Neural cell (in vitro differentiated cells): Measurements from ENCODE around the gene PPIF. TPM values are rescaled to one million over a fixed set of nuclear protein-coding genes. Genes with fewer than 3 reads are reported as not detected.
"Not testable (repeated sequence)": the region's sequence is repeated elsewhere in the genome, so short reads cannot be mapped to it uniquely, and the experiment has no call there.

ENCODE experiments used
- H2AFZ ChIP-seq: fragments of 200-600, 300-800 bp; sonication (generic), shearing (Covaris generic); 2 replicates; pipeline ENCODE4 v1.6.0; 2014; ENCODE audit warnings: low read depth, mild to moderate bottlenecking, antibody characterized with exemption, low read length, moderate library complexity
- H3F3A ChIP-seq: fragments of 200-600 bp; shearing (Covaris generic); 2 replicates; pipeline ENCODE4 v1.6.1; 2016; ENCODE audit warnings: mild to moderate bottlenecking, moderate library complexity, mixed read lengths, antibody characterized with exemption, low read length; ENCODE audit not compliant: insufficient read depth, poor library complexity, severe bottlenecking
- H3K27ac ChIP-seq: fragments of 200-600, 300-800 bp; sonication (generic), shearing (Covaris generic); 2 replicates; pipeline ENCODE4 v1.5.1; 2014; ENCODE audit warnings: mild to moderate bottlenecking, low read length, moderate library complexity
- H3K27me3 ChIP-seq: fragments of 300-800, 200-600 bp; sonication (generic), shearing (Covaris generic); 2 replicates; pipeline ENCODE4 v1.6.0; 2014; ENCODE audit warnings: mild to moderate bottlenecking, low read depth, low read length, moderate library complexity; ENCODE audit not compliant: insufficient read depth
- H3K36me3 ChIP-seq: fragments of 300-800, 200-600 bp; sonication (generic), shearing (Covaris generic); 2 replicates; pipeline ENCODE4 v1.5.1; 2014; ENCODE audit warnings: mild to moderate bottlenecking, antibody characterized with exemption, low read length, moderate library complexity; ENCODE audit not compliant: insufficient read depth
- H3K4me2 ChIP-seq: fragments of 300-800, 200-600 bp; sonication (generic), shearing (Covaris generic); 2 replicates; pipeline ENCODE4 v1.6.0; 2014; ENCODE audit warnings: mild to moderate bottlenecking, low read length
- H3K4me3 ChIP-seq: fragments of 300-800, 200-600 bp; sonication (generic), shearing (Covaris generic); 2 replicates; pipeline ENCODE4 v1.5.1; 2014; ENCODE audit warnings: mild to moderate bottlenecking, low read length, moderate library complexity
- H3K79me2 ChIP-seq: fragments of 200-600 bp; shearing (Covaris generic); replicated peaks from 2 replicates; pipeline ENCODE4 v1.6.0; 2014; ENCODE audit warnings: mild to moderate bottlenecking, low read length, moderate library complexity; ENCODE audit not compliant: insufficient read depth
- H3K9ac ChIP-seq: fragments of 300-800, 200-600 bp; sonication (generic), shearing (Covaris generic); 2 replicates; pipeline ENCODE4 v1.6.1; 2016; ENCODE audit warnings: mild to moderate bottlenecking, low read length, mixed read lengths
- H3K9me2 ChIP-seq: fragments of 200-600 bp; shearing (Covaris generic); 2 replicates; pipeline ENCODE4 v1.6.1; 2016; ENCODE audit warnings: mild to moderate bottlenecking, low read length, mixed read lengths; ENCODE audit not compliant: insufficient read depth
- H3K9me3 ChIP-seq: fragments of 200-600, 300-800 bp; sonication (generic), shearing (Covaris generic); 2 replicates; pipeline ENCODE4 v1.6.1; 2016; ENCODE audit warnings: mild to moderate bottlenecking, mixed run types, low read length, moderate library complexity, mixed read lengths
- H4K20me1 ChIP-seq: fragments of 200-600 bp; shearing (Covaris generic); 2 replicates; pipeline ENCODE4 v1.6.1; 2016; ENCODE audit warnings: mild to moderate bottlenecking, mixed run types; ENCODE audit not compliant: insufficient read depth
- EP300 ChIP-seq: fragments of 450-650 bp; conservative IDR thresholded peaks from 2 replicates; pipeline ENCODE4 v1.6.1; 2014; ENCODE audit warnings: antibody characterized with exemption, mild to moderate bottlenecking, moderate library complexity; ENCODE audit not compliant: poor library complexity, severe bottlenecking
- EZH2 ChIP-seq: fragments of 200-600, 300-800 bp; shearing (Covaris generic), sonication (generic); IDR thresholded peaks from 2 replicates; pipeline ENCODE4 v1.6.1; 2014; ENCODE audit warnings: antibody characterized with exemption, low read length, borderline replicate concordance, mild to moderate bottlenecking; ENCODE audit not compliant: insufficient read depth, poor library complexity, severe bottlenecking
- MXI1 ChIP-seq: fragments of 450-650 bp; conservative IDR thresholded peaks from 2 replicates; pipeline ENCODE4 v1.6.1; 2014; ENCODE audit warnings: antibody characterized with exemption, mild to moderate bottlenecking; ENCODE audit not compliant: poor library complexity, severe bottlenecking
- POLR2AphosphoS5 ChIP-seq: IDR thresholded peaks from 2 replicates; pipeline ENCODE4 v1.6.1; 2012
- RAD21 ChIP-seq: fragments of 450-650 bp; conservative IDR thresholded peaks from 2 replicates; pipeline ENCODE4 v1.6.1; 2014; ENCODE audit warnings: antibody characterized with exemption, mild to moderate bottlenecking, moderate library complexity
- SMC3 ChIP-seq: fragments of 450-650 bp; conservative IDR thresholded peaks from 2 replicates; pipeline ENCODE4 v1.6.1; 2014; ENCODE audit warnings: antibody characterized with exemption, mild to moderate bottlenecking, moderate library complexity; ENCODE audit not compliant: poor library complexity
- TAF1 ChIP-seq: IDR thresholded peaks from 2 replicates; pipeline ENCODE4 v1.6.1; 2012; ENCODE audit warnings: low read depth
- polyA plus RNA-seq: library from polyadenylated mRNA; depleted of rRNA; stranded (reverse); fragments of >200 nt; gene quantifications from 2 replicates; pipeline ENCODE4 v1.2.3, GENCODE V29; 2014
- TF ChIP-seq, protein P1 (sequence below): IDR thresholded peaks from 2 replicates; pipeline ENCODE4 v1.6.1; 2012; ENCODE audit warnings: borderline replicate concordance
- TF ChIP-seq, protein P2 (sequence below): fragments of 450-650 bp; IDR thresholded peaks from 2 replicates; pipeline ENCODE4 v1.5.1; 2014; ENCODE audit warnings: antibody characterized with exemption, mild to moderate bottlenecking, moderate library complexity; ENCODE audit not compliant: poor library complexity, severe bottlenecking

Gene PPIF
- polyA plus RNA-seq, 1 donor from 2014 or later: 13.6 TPM

DNA sequence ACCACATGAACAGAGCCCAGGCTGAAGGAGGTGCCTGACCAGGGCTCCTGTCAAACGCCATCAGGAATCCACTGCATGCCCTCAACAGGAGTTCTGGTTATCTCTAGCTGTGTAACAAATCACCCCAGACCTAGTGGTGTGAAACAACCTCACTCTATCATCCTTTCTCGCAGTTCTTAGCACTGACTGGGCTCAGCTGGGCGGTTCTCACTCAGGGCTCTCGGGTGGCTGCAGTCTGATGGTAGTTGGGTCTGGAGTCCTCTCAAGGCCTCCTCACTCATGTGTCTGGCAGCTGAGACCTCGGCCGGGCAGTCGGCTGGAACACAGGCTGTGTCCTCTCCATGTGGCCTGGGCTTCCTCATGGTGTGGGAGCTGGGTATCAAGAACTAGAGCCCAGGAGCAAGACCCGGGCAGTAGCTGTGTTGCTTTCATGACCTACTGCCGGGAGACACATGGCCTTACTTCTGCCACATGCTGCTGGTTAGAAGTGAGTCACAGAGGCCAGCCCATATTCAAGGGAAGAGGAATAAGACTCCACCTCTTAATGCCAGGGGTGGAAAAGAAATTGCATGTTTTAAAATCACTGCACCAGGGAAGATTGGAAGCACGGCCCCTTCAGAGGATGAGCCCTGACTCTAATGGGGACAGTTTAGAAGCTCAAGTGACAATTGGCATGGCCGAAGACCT is 9.3 kb upstream of the PPIF start:
- H3K9ac ChIP-seq, H3K4me2 ChIP-seq, H3K9me2 ChIP-seq, H3K9me3 ChIP-seq, H3K36me3 ChIP-seq, H3K27ac ChIP-seq, H3K4me3 ChIP-seq, H2AFZ ChIP-seq, H3F3A ChIP-seq, H4K20me1 ChIP-seq, H3K27me3 ChIP-seq, H3K79me2 ChIP-seq: not testable (repeated sequence)

DNA sequence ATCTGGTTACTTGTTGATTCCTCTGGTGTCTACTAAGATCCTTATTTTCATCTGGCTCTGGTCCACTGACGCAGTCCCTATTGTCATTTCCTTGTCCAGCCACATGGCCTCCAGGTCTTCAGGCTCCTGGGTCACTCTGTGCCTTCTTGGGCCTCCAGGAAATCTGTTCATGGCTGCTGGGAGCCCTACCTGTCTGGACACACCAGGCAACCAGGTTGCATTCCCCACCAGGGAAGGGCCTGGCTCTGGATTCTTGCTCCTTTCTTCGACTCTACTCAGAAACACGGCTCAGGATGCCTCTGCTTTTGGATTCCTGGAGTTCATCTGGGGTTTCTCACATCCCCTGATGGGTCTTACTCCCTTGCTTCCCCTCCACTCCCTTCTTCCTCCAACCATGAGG is 8.0 kb upstream of the PPIF start:
- no peak overlapping the region for H3K4me3 ChIP-seq
- H3K9me2 ChIP-seq: no peaks in the 10 kb centered on the region
- H3K27ac ChIP-seq: no peak overlapping the region
- H3F3A ChIP-seq: no peaks in the 10 kb centered on the region
- H3K9me3 ChIP-seq: no peaks in the 10 kb centered on the region
- no peaks in the 10 kb centered on the region for H4K20me1 ChIP-seq
- H3K79me2 ChIP-seq: no peaks in the 10 kb centered on the region
- no peaks in the 10 kb centered on the region for H3K27me3 ChIP-seq
- no peak overlapping the region for H2AFZ ChIP-seq
- no peaks in the 10 kb centered on the region for H3K36me3 ChIP-seq
- no peak overlapping the region for H3K9ac ChIP-seq
- H3K4me2 ChIP-seq: no peak overlapping the region
- TF ChIP-seq RAD21 (no peak), SMC3 (no peak), EZH2 (no peak), EP300 (no peak), MXI1 (no peak), TAF1 (no peak)
- TF ChIP-seq, protein P1, sequence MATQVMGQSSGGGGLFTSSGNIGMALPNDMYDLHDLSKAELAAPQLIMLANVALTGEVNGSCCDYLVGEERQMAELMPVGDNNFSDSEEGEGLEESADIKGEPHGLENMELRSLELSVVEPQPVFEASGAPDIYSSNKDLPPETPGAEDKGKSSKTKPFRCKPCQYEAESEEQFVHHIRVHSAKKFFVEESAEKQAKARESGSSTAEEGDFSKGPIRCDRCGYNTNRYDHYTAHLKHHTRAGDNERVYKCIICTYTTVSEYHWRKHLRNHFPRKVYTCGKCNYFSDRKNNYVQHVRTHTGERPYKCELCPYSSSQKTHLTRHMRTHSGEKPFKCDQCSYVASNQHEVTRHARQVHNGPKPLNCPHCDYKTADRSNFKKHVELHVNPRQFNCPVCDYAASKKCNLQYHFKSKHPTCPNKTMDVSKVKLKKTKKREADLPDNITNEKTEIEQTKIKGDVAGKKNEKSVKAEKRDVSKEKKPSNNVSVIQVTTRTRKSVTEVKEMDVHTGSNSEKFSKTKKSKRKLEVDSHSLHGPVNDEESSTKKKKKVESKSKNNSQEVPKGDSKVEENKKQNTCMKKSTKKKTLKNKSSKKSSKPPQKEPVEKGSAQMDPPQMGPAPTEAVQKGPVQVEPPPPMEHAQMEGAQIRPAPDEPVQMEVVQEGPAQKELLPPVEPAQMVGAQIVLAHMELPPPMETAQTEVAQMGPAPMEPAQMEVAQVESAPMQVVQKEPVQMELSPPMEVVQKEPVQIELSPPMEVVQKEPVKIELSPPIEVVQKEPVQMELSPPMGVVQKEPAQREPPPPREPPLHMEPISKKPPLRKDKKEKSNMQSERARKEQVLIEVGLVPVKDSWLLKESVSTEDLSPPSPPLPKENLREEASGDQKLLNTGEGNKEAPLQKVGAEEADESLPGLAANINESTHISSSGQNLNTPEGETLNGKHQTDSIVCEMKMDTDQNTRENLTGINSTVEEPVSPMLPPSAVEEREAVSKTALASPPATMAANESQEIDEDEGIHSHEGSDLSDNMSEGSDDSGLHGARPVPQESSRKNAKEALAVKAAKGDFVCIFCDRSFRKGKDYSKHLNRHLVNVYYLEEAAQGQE: no peak

DNA sequence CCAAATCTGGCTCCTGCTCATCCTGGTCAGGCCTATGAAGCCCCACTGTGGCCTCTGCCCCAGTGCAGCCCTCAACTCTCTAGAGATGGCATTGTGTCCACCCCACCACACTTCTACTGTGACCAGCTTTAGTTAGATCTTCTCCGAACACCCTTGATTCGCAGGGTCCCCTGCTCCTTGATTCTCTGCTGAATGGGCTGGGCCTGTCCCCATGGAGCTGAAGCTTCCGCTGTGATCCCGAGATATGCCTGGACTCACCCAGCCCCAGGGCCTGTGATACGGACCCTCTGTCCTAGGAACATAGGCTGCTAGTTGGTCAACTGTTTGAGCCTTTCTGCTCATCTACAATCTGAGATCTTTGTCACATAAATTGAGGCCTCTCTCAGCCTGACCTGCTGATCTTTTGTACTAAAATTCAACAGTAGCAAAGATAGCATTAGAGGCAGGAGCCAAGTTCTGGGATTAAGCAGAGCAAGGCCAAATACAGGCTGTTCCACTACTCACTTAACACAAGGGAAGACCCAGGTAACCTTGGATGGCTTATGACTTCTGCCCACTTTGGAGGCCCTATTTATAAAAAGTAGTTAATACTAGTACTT is 6.5 kb upstream of the PPIF start:
- no peak overlapping the region for H2AFZ ChIP-seq
- TF ChIP-seq, protein P2, sequence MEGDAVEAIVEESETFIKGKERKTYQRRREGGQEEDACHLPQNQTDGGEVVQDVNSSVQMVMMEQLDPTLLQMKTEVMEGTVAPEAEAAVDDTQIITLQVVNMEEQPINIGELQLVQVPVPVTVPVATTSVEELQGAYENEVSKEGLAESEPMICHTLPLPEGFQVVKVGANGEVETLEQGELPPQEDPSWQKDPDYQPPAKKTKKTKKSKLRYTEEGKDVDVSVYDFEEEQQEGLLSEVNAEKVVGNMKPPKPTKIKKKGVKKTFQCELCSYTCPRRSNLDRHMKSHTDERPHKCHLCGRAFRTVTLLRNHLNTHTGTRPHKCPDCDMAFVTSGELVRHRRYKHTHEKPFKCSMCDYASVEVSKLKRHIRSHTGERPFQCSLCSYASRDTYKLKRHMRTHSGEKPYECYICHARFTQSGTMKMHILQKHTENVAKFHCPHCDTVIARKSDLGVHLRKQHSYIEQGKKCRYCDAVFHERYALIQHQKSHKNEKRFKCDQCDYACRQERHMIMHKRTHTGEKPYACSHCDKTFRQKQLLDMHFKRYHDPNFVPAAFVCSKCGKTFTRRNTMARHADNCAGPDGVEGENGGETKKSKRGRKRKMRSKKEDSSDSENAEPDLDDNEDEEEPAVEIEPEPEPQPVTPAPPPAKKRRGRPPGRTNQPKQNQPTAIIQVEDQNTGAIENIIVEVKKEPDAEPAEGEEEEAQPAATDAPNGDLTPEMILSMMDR: no peak
- TF ChIP-seq, protein P1: no peak
- TF ChIP-seq EZH2: no peak
- TF ChIP-seq SMC3: no peak
- no peak for TF ChIP-seq MXI1
- no peak for TF ChIP-seq POLR2AphosphoS5
- TF ChIP-seq TAF1: no peak
- H3K36me3 ChIP-seq: no peaks in the 10 kb centered on the region
- H3K27ac ChIP-seq: no peak overlapping the region
- no peaks in the 10 kb centered on the region for H3K27me3 ChIP-seq
- no peak overlapping the region for H3K4me3 ChIP-seq
- H3K79me2 ChIP-seq: no peaks in the 10 kb centered on the region
- H3F3A ChIP-seq: no peaks in the 10 kb centered on the region
- H3K4me2 ChIP-seq: no peak overlapping the region
- no peak overlapping the region for H3K9ac ChIP-seq
- no peaks in the 10 kb centered on the region for H3K9me2 ChIP-seq
- no peaks in the 10 kb centered on the region for H3K9me3 ChIP-seq
- H4K20me1 ChIP-seq: no peaks in the 10 kb centered on the region
